H9 (cell line): ENCODE results near the gene SEZ6. TPM values are rescaled to one million over a fixed set of nuclear protein-coding genes. Genes with fewer than 3 reads are reported as not detected.

Source experiments
- DNase-seq: peaks from one replicate; pipeline ENCODE4 v3.0.0-alpha.2; 2017
- H2AFZ ChIP-seq: one replicate; pipeline ENCODE4 v1.6.1; 2013; ENCODE audit warnings: mild to moderate bottlenecking, low read length, control low read depth, moderate library complexity
- H2AK5ac ChIP-seq: 2 replicates; pipeline ENCODE4 v1.6.1; 2013; ENCODE audit warnings: low read length, control low read depth, mixed read lengths; ENCODE audit not compliant: insufficient read length
- H2BK120ac ChIP-seq: one replicate; pipeline ENCODE4 v1.6.1; 2013; ENCODE audit warnings: low read depth, mild to moderate bottlenecking, low read length, control low read depth, inconsistent platforms; ENCODE audit not compliant: poor library complexity, severe bottlenecking
- H2BK12ac ChIP-seq: 2 replicates; pipeline ENCODE4 v1.6.1; 2013; ENCODE audit warnings: low read length, control low read depth, mixed read lengths, low read depth; ENCODE audit not compliant: insufficient read length
- H2BK15ac ChIP-seq: 2 replicates; pipeline ENCODE4 v1.6.1; 2013; ENCODE audit warnings: low read depth, low read length, control low read depth
- H2BK20ac ChIP-seq: one replicate; pipeline ENCODE4 v1.6.1; 2013; ENCODE audit warnings: low read depth, mild to moderate bottlenecking, low read length, control low read depth, inconsistent platforms; ENCODE audit not compliant: poor library complexity, severe bottlenecking
- H2BK5ac ChIP-seq: 2 replicates; pipeline ENCODE4 v1.6.1; 2013; ENCODE audit warnings: low read length, control low read depth, mixed read lengths; ENCODE audit not compliant: insufficient read length
- H3K14ac ChIP-seq: 2 replicates; pipeline ENCODE4 v1.6.1; 2013; ENCODE audit warnings: low read length, control low read depth; ENCODE audit not compliant: insufficient read depth
- H3K18ac ChIP-seq: 2 replicates; pipeline ENCODE4 v1.6.1; 2013; ENCODE audit warnings: low read depth, mild to moderate bottlenecking, mixed read lengths, low read length, control low read depth; ENCODE audit not compliant: insufficient read length
- H3K23ac ChIP-seq: 2 replicates; pipeline ENCODE4 v1.6.1; 2013; ENCODE audit warnings: low read length, control low read depth, mixed read lengths, low read depth; ENCODE audit not compliant: insufficient read length
- H3K23me2 ChIP-seq: 2 replicates; pipeline ENCODE4 v1.6.1; 2013; ENCODE audit warnings: low read depth, mild to moderate bottlenecking, mixed read lengths, low read length, control low read depth; ENCODE audit not compliant: insufficient read length, poor library complexity, severe bottlenecking
- H3K27ac ChIP-seq: 2 replicates; pipeline ENCODE4 v1.5.1; 2013; ENCODE audit warnings: low read length, control low read depth, mixed read lengths, low read depth; ENCODE audit not compliant: insufficient read length
- H3K27me3 ChIP-seq: 2 replicates; pipeline ENCODE4 v1.6.1; 2013; ENCODE audit warnings: low read length, control low read depth, inconsistent platforms; ENCODE audit not compliant: insufficient read depth
- H3K4ac ChIP-seq: 2 replicates; pipeline ENCODE4 v1.6.1; 2013; ENCODE audit warnings: low read depth, mild to moderate bottlenecking, control low read depth, inconsistent platforms, low read length, moderate library complexity
- H3K4me1 ChIP-seq: 2 replicates; pipeline ENCODE4 v1.6.1; 2013; ENCODE audit warnings: low read length, control low read depth, inconsistent platforms; ENCODE audit not compliant: insufficient read depth
- H3K4me2 ChIP-seq: 2 replicates; pipeline ENCODE4 v1.6.1; 2013; ENCODE audit warnings: low read length, control low read depth, mixed read lengths; ENCODE audit not compliant: insufficient read length, insufficient read depth
- H3K56ac ChIP-seq: 2 replicates; pipeline ENCODE4 v1.6.1; 2013; ENCODE audit warnings: low read depth, mild to moderate bottlenecking, mixed read lengths, low read length, control low read depth; ENCODE audit not compliant: insufficient read length
- H3K79me1 ChIP-seq: 2 replicates; pipeline ENCODE4 v1.6.1; 2013; ENCODE audit warnings: low read depth, mild to moderate bottlenecking, moderate library complexity, low read length, control low read depth, inconsistent platforms; ENCODE audit not compliant: insufficient read depth, poor library complexity, severe bottlenecking
- H3K79me2 ChIP-seq: 2 replicates; pipeline ENCODE4 v1.6.1; 2013; ENCODE audit warnings: low read length, control low read depth, inconsistent platforms; ENCODE audit not compliant: insufficient read depth
- H3K9ac ChIP-seq: 2 replicates; pipeline ENCODE4 v1.6.1; 2013; ENCODE audit warnings: low read length, control low read depth, mixed read lengths; ENCODE audit not compliant: insufficient read length; ENCODE audit errors: extremely low read depth
- H3K9me3 ChIP-seq: one replicate; pipeline ENCODE4 v1.6.1; 2013; ENCODE audit warnings: low read depth, low read length, inconsistent platforms; ENCODE audit not compliant: control insufficient read depth
- H3T11ph ChIP-seq: one replicate; pipeline ENCODE4 v1.6.1; 2013; ENCODE audit warnings: mild to moderate bottlenecking, low read length, control low read depth, inconsistent platforms
- H4K20me1 ChIP-seq: one replicate; pipeline ENCODE4 v1.6.1; 2013; ENCODE audit not compliant: control insufficient read depth, insufficient read length, insufficient read depth
- H4K5ac ChIP-seq: 2 replicates; pipeline ENCODE4 v1.6.1; 2013; ENCODE audit warnings: low read depth, mild to moderate bottlenecking, mixed read lengths, low read length, control low read depth; ENCODE audit not compliant: insufficient read length
- H4K8ac ChIP-seq: replicated peaks from 2 replicates; pipeline ENCODE4 v1.6.1; 2013; ENCODE audit warnings: low read length, control low read depth, mixed read lengths, low read depth; ENCODE audit not compliant: insufficient read length
- H4K91ac ChIP-seq: 2 replicates; pipeline ENCODE4 v1.6.1; 2013; ENCODE audit warnings: low read depth, mild to moderate bottlenecking, moderate library complexity, mixed read lengths, low read length, control low read depth; ENCODE audit not compliant: insufficient read length
- H3K27ac Mint-ChIP-seq, 3 experiments: 2 replicates in 2 of 3; 3 replicates in 1 of 3; pipeline ENCODE4 v1.8.0; 2020 to 2021; ENCODE audit warnings: mixed read lengths in 3 of 3, mild to moderate bottlenecking in 1 of 3, moderate library complexity in 1 of 3
- H3K27me3 Mint-ChIP-seq: 2 replicates; pipeline ENCODE4 v1.8.0; 2021; ENCODE audit warnings: low read depth, mild to moderate bottlenecking, moderate library complexity, mixed read lengths
- H3K36me3 Mint-ChIP-seq, 3 experiments: 2 replicates in 2 of 3; 3 replicates in 1 of 3; pipeline ENCODE4 v1.8.0; 2020 to 2021; ENCODE audit warnings: low read depth in 3 of 3, mixed read lengths in 3 of 3; ENCODE audit not compliant: insufficient read depth in 1 of 3
- H3K4me1 Mint-ChIP-seq, 2 experiments: 2 replicates each; pipeline ENCODE4 v1.8.0; 2020; ENCODE audit warnings: mixed read lengths in 2 of 2
- H3K4me3 Mint-ChIP-seq, 2 experiments: 2 replicates in 1 of 2; 3 replicates in 1 of 2; pipeline ENCODE4 v1.8.0; 2020 to 2021; ENCODE audit warnings: mild to moderate bottlenecking in 2 of 2, mixed read lengths in 2 of 2, moderate library complexity in 1 of 2
- H3K9me3 Mint-ChIP-seq, 2 experiments: 2 replicates in 1 of 2; 3 replicates in 1 of 2; pipeline ENCODE4 v1.8.0; 2020; ENCODE audit warnings: mild to moderate bottlenecking in 2 of 2, mixed read lengths in 2 of 2, moderate library complexity in 1 of 2
- CTCF ChIP-seq: fragments of 200-600 bp; sonication (generic); conservative IDR thresholded peaks from 3 replicates; pipeline ENCODE4 v1.8.0; 2021; ENCODE audit warnings: antibody characterized with exemption, mild to moderate bottlenecking
- WGBS: extraction: QIAGEN DNeasy Blood & Tissue Kit; methylation state at CpG from one replicate; pipeline ENCODE4 v1.1.7; 2013; ENCODE audit warnings: missing lambda C conversion rate, low lambda C conversion rate, mixed read lengths; ENCODE audit not compliant: insufficient read length; ENCODE audit errors: extremely low coverage; 5-methylcytosine and 5-hydroxymethylcytosine counted together
- total RNA-seq: library from RNA; stranded (reverse); gene quantifications from 2 replicates; pipeline ENCODE4 v1.2.1, GENCODE V29; 2021

Gene SEZ6
- total RNA-seq, 1 experiment from 2014 or later = 1.8 TPM

- H3K4ac ChIP-seq = no peak overlapping the region
- H3K79me1 ChIP-seq = no peaks in the 10 kb centered on the region
- Mint-ChIP-seq H3K27ac (peak overlapping the region in 2 of 3 experiments; percentile 98; a peak in 2 of 7 replicates), H3K27me3 (no peaks in the 10 kb centered on the region), H3K36me3 (peaks cover under 1 to 13% (median 13%) of the 10 kb centered on the region in 3 experiments; a peak in 6 of 7 replicates), H3K4me1 (peaks cover 47 to 50% of the 10 kb centered on the region in 2 experiments), H3K9me3 (no peaks in the 10 kb centered on the region), H3K4me3 (no peak overlapping the region)
- H3K4me1 ChIP-seq = peaks cover 19% of the 10 kb centered on the region
- no peak overlapping the region for H4K8ac ChIP-seq
- no peak overlapping the region for H4K5ac ChIP-seq
- H2BK5ac ChIP-seq = no peak overlapping the region
- no peaks in the 10 kb centered on the region; the same call in 1 of the 2 replicates for H3K79me2 ChIP-seq
- peak overlapping the region; percentile 83 for H2BK20ac ChIP-seq
- DNase-seq = no peak
- no peak overlapping the region for H3K4me2 ChIP-seq
- no peaks in the 10 kb centered on the region for H4K20me1 ChIP-seq
- H2BK120ac ChIP-seq = no peak overlapping the region
- no peak overlapping the region for H2AFZ ChIP-seq
- H3K14ac ChIP-seq = no peak overlapping the region
- no CpG with 5 or more reads among the region's 2 CpGs for WGBS
- no peak overlapping the region for H3K18ac ChIP-seq
- no peaks in the 10 kb centered on the region for H3K9me3 ChIP-seq
- H3T11ph ChIP-seq = no peak overlapping the region
- no peak overlapping the region for H3K9ac ChIP-seq
- no peak overlapping the region for H2BK12ac ChIP-seq
- TF ChIP-seq CTCF = no peak
- peaks cover 6% of the 10 kb centered on the region for H3K23me2 ChIP-seq
- no peak overlapping the region for H3K23ac ChIP-seq
- H3K27ac ChIP-seq = no peak overlapping the region
- H3K56ac ChIP-seq = no peak overlapping the region
- no peak overlapping the region for H2AK5ac ChIP-seq
- no peaks in the 10 kb centered on the region for H3K27me3 ChIP-seq
- H4K91ac ChIP-seq = no peak overlapping the region
- H2BK15ac ChIP-seq = no peak overlapping the region
These were observed 35.3 kb upstream of the SEZ6 start for GRCh38 chr17:29041091-29041490.
